ENCODE data around the gene SLC12A1. TPM values are rescaled to one million over a fixed set of nuclear protein-coding genes. Genes with fewer than 3 reads are reported as not detected.

SLC12A1 gene
- total RNA-seq, 2 donors from 2014 or later: not detected

DNA sequence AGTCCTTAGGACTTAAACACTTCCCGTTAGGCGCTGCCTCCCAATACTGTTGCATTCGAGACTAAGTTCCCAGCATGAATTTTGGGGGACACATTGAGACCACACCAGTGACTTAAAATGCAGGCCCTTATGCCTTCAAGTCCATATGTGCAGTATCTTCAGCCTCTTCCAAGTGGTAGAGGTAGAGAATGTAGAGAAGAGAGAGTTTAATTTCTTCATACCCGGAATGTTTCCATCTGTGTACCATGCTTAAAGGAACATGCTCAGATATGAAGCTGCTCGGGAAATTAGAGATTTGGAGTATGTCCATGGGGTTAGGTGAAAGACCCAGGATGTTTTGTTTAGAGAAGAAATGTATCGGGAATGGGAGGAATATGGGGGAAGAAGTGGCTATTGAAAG, 137.8 kb downstream of the SLC12A1 start:
- Histone ChIP-seq H3K36me3 (no peaks in the 10 kb centered on the region), H3K27me3 (no peaks in the 10 kb centered on the region), H3K27ac (no peak overlapping the region), H3K9ac (ENCODE audit: low read depth in 2 of 2, low read length in 2 of 2) (no peak overlapping the region), H3K4me3 (no peak overlapping the region), H3K4me1 (no peaks in the 10 kb centered on the region), H3K9me3 (no peaks in the 10 kb centered on the region)
- intact Hi-C loops (cut with DNase I): no loop called here
- no peak for TF ChIP-seq CTCF (IDR thresholded peaks at IDR 0.05)
- no peak for DNase-seq

- Histone ChIP-seq H3K36me3 (no peaks in the 10 kb centered on the region), H3K4me3 (no peak overlapping the region), H3K27ac (no peak overlapping the region), H3K27me3 (no peaks in the 10 kb centered on the region), H3K4me1 (no peaks in the 10 kb centered on the region), H3K9me3 (no peaks in the 10 kb centered on the region), H3K9ac (ENCODE audit: low read depth in 2 of 2, low read length in 2 of 2) (no peak overlapping the region)
- intact Hi-C loops (cut with DNase I): no loop called here
- TF ChIP-seq CTCF (IDR thresholded peaks at IDR 0.05): no peak
- DNase-seq: no peak
Measured at GRCh38 chr15:48345516-48345915, 139.4 kb downstream of the SLC12A1 start.

DNA sequence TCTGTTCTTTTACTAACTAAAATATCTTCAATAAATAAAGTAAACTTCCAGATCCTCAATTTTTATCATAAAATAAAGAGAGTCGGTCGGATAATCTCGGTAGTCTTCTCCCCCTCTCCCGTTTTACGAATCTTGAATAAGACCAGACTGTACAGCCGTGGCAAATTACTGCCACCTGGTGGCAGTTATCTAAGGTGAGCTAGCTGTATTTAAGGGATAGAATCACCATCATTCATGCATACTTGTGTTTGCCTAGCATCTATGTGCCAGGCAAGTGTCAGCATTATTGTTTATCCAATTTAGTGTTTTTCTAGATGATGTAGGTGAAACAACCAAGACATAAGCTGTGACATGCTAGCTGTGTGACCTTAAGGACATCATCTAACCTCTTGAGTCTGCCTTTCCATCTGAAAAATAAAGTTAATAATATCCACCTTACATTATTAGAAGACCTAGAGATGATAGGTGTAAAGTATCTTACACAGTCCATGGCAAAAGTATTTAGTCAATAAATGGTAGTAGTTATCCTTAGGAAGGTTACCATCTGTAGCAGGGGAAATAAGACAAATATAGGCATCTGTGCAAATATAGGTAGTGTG, 146.5 kb downstream of the SLC12A1 start:
- Histone ChIP-seq H3K4me3 (no peak overlapping the region), H3K9ac (ENCODE audit: low read depth in 2 of 2, low read length in 2 of 2) (no peak overlapping the region), H3K27ac (no peak overlapping the region), H3K36me3 (no peaks in the 10 kb centered on the region), H3K4me1 (no peaks in the 10 kb centered on the region), H3K27me3 (no peaks in the 10 kb centered on the region), H3K9me3 (no peaks in the 10 kb centered on the region)
- intact Hi-C loops (cut with DNase I): loop anchor here (10.0 kb wide), 1 partner anchor 1158 kb away; no protein-coding TSS in a partner anchor
- TF ChIP-seq CTCF (IDR thresholded peaks at IDR 0.05): peak; percentile 63
- peak; percentile 56 for DNase-seq

Other genes with a start within 250 kb of the SLC12A1 start
- gene SLC24A5, start 85.3 kb upstream of the SLC12A1 start, total RNA-seq: not detected
- gene MYEF2, start 28.0 kb upstream of the SLC12A1 start, total RNA-seq: 10 to 100 TPM; 12.4 to 13.5 TPM
- under 1 TPM; 0.07 to 0.16 TPM for gene CTXN2, start 14.6 kb upstream of the SLC12A1 start, total RNA-seq
- 100 to 1,000 TPM in 1 of 2 donors, 10 to 100 TPM in 1; 69.2 to 153 TPM for gene DUT, start 125.1 kb downstream of the SLC12A1 start, total RNA-seq

Data from colonic mucosa (tissue), 4 donors.